Dedifferentiated amniotic fluid mesenchymal stem cell (primary cell): ENCODE data around the gene ACTR6.
"Not testable (repeated sequence)": the region's sequence is repeated elsewhere in the genome, so short reads cannot be mapped to it uniquely, and the experiment has no call there.

Experiments used
- DNase-seq: peaks from one replicate; pipeline ENCODE4 v3.0.0-alpha.2; 2016; ENCODE audit errors: extremely low spot score

ACTR6 gene

DNA sequence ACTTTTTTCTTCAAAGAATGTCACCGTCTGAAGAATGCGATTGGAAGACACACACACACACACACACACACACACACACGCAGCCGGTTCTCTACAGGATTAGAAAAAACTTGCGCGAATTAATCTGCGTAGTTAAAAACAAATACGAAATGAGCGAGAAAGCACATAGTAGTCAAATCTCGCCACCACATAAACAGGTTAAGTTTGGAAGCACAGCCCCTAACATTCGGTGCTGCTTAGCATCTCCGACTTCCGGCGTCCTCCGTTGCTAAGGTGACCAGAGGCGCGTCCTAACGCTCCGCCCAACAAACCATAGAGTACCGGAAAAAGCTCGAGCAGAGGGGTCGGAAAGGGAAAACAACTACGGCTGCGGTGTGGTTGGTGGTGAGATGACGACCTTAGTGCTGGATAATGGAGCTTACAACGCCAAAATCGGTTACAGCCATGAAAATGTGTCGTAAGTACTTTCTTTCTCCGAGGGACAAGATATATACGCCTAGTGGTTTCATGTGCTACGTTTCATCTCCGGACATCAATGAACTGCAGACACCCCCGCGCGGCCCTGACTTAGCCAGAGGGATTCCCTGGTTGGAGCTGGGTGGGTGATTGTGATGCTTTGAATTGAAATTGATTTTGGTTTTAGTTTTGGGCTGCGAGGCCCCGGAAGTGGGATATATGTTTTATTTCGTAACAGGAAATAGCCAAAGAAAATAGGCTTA is at the start of gene ACTR6:
TSS of gene ACTR6 (plus strand) at position 353 of the 719 bp plus-strand sequence. CDS start at position 390, 37 bp downstream.
- peak; percentile 97 for DNase-seq

DNA sequence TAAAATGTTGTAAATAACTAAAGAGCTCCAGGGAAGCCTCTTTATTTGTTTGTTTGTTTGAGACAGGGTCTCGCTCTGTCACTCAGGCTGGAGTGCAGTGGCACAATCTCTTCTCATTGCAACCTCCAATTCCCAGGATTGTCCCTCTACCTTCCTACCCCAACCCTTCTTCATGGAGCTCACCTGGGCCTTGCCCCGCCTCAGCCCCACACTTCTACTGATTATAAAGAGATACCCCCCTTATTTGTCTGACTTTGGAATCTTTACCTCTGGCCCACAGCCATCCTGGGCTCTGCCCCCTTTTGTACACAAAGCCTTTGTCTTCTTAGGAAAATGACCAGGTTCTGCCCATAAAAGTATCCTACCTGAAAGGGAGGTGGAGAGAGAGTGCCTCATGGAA is 48.8 kb upstream of the ACTR6 start:
- no peak for DNase-seq

DNA sequence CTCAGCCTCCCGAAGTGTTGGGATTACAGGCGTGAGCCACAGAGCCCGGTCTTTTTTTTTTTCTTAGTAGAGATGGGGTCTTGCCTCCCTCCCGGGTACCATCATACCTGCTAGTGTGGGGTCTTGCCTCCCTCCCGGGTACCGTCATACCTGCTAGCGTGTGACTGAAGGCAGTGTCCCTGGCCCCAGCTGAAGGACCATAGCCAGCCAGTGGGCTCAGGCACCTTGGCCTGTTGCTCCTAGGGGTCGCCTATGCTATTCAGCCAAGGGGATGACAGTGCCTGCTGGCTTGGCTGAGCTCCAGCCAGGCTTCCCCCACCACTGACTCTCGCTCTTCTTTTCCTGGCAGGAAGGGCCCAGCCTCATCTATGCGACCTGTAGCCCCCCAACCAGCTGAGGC is 47.5 kb upstream of the ACTR6 start:
- no peak for DNase-seq

DNA sequence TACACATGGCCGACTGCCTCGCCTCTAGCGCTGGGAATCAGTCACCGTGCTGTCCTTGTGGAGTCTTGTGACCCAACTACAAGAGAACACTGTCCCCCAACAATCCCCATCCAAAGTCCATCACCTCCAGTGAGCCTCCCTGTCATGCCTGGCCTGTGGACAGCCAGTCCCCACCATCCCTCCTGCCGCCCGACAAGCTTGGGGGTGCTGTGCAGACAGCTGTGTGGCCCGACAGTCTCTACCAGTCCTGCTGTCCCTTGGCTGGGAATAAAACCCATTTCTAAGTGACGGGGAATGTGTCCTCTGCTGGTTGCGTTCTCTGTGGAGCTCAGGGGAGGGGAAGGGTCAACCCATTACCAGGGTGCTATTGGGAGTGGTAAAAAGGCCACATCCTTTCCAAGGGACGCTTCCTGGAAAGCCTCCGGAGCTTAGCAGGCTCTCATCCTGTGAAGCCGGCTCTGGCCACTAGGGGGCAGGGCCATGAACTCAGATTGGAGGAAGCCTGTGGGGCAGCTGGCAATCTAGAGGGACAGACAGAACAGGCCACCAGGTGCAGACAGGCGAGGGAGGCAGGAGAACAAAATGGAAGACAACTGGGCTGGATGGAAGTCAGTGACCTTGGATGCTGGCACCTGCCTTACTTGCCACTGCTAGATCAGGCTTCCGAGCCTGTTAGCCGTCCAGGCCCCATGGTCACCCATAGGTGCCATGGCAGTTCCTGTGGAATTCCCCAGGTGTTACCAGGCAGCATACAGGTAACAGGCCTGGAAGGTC is 46.0 kb upstream of the ACTR6 start:
- peak; percentile 46 for DNase-seq

DNA sequence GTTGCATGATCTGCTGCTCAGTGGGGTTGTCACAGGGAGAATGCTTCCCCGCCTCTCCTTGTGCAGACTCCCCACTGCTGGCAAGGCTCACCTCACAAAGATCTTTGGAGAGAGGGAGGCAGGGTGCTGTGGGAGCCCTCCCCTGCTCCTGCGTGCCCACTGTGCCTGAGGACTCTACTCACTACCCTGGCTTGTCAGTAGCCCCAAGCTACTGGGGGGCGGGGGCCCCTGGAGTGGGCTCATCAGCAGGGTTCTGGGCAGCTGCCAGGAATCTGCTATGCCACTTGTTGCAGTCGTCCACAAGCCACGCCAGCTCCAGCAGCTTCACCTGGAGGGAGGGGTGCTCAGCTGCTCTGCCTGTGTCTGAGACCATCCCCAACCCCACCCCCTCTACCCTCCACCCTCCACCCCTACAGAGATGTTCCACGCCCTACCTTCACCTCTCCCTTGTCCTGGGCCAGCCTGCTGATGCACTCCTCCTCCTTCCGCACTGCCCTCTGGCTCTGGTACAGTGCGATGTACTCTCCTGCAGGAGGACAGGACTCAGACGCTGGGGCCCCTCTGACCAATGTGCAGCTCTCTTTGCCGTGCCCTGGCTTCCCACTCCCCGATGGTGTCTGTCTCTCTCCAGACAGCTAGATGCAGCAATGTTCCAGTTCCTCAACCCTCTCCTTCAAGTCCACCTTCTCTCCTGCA is 43.7 kb upstream of the ACTR6 start:
- DNase-seq = no peak

DNA sequence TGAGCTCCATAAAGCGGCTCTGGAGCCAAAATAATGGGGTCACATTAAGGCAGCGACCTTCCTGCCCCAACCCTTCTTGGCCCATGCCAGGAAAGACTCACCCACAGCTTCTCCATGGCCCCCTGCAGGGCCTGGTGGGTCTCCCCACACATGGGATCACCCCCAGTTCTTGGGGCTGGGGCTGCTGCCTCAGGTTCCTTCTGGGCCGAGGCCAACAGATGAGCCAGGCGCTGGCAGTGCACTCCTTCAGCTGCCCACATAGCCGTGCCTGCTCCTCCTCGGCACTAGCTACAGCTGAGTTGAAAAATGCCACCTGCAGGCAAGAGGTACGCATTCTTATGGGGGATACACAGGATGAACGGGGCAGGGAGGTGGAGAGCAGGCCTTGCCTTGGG is 43.2 kb upstream of the ACTR6 start:
- no peak for DNase-seq

DNA sequence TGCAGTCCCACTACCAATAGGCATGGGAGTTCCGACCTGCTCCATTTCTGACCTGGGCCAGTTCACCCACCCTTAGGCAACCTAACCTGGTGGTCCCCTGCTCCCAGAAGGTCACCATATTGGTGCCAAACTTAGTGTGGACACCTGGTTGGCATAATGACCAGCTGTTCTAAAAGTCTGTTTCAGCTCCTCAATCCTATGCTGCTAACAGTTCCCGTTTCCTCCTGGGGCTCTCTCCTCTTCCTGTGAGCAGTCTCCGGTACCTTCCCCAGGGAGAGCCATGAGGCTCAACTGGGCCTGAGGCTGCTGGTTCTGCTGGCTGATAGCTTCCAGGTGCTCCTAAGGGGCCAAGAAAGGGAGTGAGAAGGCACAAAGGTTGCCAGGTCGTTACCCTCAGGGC is 42.1 kb upstream of the ACTR6 start:
- no peak for DNase-seq

DNA sequence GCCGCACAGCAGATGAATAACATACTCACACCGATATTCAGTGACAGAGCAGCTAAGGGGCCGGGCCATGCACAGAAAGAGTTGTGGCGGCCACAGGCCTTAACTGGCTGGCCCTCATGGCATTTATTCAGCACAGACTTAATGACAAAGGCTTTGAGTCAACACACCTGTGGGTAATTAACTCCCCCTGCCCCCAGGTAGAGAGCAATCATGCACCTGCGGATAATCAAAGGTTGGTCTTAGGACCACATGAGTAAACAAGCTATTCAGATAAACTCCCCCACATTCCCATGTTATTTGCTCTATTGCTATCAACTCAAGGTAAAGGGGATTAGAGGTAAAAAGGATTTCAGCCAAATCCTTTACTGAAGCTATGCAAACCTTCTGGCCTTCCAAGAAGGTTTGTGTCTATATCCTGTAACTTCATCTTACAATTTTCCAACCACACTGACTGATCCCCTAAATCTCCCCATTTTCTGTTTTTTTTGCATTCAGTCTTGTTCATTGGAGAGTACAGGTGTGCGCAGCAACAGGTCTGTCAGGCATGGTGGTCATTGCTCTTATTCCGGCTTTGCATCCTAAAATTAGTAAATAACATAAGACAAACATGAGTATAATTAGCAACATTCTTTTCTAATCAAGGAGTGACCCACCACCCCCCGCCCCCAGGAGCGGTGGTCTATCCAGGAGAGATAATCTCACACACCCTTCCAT is 41.1 kb upstream of the ACTR6 start:
- no peak for DNase-seq

DNA sequence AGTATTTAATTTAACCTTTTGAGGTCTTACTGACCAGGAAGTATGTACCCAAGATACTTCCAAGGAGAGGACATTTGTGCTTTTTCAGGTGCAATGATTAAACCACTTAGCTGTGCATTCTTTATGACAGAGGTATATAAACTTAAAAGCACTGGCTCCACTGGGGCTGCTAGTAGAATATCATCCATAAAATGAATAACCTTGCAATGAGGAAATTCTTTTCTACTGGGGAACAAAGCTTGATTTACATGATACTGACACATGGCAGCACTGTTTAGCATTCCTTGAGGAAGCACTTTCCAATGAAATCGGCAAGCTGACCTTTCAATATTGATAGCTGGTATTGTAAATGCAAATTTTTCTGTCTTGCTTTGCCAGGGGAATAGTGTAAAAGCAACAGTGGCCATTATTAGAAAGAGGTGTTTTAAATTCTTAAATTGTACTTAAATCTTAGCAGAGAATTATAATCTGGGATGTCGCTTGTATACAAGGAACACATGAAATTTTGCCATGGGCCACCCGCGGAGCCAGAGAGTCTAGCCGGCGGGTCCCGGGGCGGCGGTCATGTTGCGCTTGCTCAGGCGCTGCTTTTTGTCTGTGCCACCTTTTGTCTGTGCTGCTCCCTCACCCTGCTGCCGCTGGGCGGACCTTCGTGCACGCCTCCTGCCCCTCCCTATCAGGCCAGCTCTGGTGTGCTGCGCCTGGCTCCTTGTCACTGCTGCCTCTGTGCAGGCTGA is 37.0 kb upstream of the ACTR6 start:
- DNase-seq = peak; percentile 26

DNA sequence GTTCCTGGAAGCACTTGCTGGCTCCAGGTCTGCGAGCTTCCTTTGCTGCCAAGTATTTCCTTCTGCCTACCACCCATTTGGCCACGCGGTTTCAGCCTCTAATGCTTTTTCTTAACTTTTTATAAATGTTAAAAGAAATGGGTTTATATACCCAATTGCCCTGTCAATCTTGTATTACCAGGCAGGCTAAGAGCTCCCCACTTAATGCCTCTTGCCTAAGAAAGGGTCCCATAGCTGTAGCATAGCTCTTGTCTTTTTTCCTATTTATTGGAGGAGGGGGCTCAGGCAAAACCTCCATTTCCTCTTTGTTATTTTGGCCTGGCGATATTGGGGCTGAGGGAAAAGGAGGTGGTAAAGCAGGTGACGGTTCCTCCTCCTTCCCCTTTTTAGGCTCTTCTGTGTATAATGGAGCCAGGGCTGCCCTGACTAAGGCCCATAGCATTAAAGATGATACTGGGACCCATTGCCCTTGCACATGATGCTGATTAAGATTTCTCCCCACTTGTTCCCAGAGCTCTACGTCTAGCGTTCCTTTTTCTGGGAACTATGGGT is 36.4 kb upstream of the ACTR6 start:
- DNase-seq = no peak

DNA sequence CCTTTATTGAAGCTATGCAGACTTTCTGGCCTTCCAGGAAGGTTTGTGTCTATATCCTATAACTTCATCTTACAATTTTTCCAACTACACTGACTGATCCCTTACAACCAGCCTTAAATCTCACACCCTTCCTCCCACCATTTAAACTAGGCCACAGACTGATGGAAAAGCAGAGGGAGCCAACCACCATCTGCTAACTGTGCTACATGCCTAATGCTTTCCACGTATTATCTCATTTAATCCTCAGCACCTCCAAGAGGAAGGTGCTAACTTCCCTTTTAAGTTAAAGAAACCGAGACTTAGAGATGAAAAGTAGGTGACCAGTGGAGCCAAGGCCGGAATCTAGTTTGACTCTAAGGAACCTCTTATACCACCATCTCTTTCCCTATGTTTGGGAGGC is 35.3 kb upstream of the ACTR6 start:
- DNase-seq = no peak

DNA sequence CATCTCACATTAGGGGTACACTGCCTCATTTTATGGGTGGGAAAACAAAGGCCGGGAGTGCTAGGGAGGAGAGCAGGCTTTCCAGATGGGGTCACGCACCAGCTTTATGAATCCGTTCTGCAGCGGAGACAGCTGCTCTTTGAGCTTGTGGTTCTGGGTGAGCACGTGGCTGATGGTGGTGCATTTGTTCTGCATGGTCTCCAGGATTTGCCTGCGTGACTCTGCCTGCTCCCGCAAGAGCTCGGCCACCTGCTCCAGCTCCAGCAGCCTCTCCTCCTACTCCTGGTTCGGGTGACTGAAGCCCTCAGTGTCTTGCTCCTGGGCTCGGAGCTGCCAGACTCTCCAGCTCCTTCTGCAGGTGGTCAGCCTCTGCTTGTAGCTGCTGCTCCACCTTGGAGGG is 34.4 kb upstream of the ACTR6 start:
- DNase-seq = no peak

DNA sequence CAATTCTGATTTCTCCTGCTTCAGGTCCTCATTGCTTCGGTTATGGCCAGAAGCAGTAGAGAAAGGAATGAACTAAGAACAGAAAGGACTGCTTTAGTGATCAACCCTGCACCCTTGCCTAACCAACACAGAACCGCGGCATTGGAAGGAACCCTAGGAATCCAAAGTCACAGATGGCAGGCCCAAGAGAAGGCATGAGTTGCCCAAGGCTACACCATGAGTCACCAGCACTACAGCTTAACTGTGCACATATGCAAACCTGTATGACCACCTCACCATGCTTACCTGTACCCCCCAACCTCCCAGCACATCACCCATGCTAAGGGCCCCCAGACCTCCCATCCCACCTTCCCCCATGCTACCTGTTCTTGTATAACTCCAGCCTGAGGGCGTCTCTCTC is 32.1 kb upstream of the ACTR6 start:
- DNase-seq = no peak

DNA sequence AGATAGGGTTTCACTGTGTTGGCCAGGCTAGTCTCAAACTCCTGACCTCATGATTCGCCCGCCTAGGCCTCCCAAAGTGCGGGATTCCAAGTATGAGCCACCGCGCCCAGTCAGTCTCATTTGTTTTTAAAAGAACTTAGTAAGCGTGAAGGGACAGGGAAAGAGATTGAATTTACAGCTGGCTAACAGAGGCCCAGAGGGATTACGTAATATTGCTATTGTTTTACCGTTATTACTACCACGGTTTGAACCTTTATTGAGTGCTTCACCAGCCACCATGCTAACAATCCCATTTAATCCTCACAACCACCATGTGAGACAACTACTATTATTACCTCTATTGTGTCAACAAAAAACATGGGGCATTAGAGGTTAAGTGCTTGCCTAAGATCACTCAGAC is 31.3 kb upstream of the ACTR6 start:
- DNase-seq = no peak

DNA sequence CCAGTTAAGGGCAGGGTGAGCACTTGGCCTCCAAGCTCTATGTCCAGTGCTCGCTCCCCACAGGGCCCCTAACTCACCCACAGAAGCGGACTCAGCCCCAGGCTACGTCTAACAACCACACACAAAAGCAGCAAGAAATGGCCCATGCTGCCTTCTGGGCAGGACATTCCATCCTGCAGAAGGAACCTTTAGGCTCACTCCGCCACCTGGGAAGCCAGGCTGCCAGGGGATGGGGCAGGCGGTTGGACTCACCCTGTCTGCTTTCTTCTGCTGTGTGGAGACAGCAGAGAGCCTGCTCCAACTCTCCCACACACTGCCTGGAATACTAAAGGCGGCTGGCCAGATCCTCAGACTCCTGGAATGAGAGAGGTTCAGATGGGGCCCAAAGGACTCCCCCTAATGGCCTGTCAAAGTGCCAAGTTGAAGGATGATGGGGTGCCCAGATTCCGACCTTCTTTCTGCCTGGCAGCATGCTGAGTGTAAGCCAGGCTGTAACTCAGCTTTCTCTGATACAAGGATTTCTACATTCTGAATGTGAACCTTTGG is 30.2 kb upstream of the ACTR6 start:
- DNase-seq = no peak

DNA sequence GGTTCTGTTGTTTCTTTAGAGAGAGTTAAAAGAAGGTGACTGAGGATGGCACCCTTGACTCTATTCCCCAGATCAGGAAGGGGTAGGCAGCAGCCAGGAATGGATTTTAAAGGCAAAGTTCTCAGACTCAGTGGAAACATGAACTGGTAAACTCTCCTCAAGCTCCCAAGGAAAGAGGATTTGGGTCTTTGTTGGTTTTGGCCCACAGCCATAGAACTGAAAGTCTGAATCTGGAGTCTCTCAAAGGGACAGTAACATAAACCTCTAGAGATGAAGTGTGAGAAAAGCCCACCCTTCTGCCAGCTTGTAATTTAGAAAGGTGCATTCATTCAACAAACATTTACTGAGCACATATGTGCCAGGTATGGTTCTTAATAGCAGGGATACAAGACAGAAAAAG is 29.4 kb upstream of the ACTR6 start:
- DNase-seq = no peak

DNA sequence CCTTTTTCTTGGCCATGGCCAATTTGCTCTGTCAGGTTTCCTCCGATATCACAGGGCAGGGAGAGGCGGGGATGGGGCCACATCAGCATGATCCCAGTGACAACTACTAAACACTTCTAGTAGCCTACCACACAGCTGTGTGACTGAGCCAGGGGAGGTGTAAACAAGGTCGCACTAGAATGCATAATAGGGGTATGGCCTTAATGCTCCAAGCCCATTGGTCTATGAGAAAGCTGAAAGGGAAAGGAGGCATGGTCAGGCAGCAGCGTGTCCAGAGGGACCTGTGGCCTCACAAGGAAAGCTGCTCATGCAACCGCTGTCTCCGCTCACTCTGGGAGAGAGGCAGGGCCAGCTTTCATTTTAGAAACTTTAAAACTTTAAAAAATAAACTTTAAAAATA is 27.5 kb upstream of the ACTR6 start:
- no peak for DNase-seq

DNA sequence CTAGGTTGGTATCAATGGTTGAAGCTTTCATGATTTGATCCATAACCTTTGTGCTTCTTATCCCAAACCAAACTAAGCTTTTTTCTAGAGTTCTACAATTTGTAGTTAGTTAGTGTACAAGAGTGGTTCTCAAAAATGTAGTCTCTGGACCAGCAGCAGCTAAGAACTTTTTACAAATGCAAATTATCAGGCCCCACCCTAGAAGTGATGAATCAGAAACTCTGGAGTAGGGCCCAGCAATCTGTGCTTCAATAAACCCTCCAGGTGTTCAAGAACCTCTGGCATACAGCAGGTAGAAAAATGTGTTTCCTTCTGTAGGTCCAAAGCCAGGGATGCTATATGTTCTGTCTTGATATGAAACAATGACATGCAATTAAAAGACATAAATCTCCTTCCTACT is 26.1 kb upstream of the ACTR6 start:
- no peak for DNase-seq

DNA sequence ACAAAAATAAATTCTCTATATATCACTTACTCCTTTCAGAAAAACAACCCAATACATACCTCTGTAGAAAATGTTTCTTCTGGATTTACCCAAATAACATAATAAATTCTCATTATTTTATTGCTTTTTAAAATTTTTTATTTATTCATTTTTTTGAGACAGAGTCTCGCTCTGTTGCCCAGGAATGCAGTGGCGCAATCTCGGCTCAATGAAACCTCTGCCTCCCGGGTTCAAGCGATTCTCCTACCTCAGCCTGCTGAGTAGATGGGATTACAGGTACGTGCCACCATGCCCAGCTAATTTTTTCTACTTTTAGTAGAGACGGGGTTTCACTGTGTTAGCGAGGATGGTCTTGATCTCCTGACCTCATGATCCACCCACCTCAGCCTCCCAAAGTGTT is 24.1 kb upstream of the ACTR6 start:
- DNase-seq = not testable (repeated sequence)

DNA sequence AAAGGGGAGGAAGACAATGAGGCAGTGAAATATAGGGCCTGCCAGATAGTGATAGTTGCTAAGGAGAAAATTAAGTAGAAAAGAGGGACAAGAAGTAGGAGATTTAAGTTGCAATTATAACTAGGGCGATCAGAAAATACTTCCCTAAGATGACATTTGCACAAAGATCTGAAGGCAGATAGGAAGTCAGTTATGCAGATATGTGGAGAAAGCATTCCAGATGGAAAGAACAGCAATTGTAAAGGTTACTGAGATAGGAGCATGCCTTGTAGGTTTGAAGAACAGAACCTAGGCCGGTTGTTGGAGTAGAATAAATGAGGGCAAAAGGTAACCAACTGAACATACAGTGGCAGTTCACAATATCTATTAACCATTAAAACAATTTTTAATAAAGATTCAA is 21.4 kb upstream of the ACTR6 start:
- no peak for DNase-seq

DNA sequence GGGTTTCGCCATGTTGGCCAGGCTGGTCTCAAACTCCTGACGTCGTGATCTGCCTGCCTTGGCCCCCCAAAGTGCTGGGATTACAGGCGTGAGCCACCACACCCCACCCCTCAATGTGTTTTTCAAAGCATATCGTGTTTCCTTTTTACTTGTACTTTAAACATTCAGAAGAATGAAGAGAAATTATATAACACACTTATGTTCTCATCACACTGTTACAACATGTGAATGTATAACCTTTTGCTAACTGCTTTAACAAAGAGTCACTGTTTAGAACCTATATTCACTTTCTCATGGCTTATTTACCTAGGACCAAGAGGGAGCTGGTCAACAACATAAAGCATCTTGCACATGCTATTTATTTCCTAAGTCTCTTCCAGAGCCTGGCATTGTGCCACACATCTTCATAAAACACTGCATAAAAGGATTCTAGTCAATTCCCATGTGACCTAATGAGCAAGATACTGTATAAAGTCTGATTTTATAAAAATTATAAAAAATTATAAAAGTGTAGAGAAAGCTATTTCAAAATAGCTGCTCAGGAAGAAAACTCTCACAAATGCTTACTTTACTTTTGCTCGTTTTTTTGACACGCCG is 16.0 kb upstream of the ACTR6 start:
- DNase-seq = no peak
